C4-2B (cell line): ENCODE data around the gene NUP42.
"Not testable (repeated sequence)": the region's sequence is repeated elsewhere in the genome, so short reads cannot be mapped to it uniquely, and the experiment has no call there.

Experiments
- H3K27ac ChIP-seq: fragments of 450-650 bp; 2 replicates; pipeline ENCODE4 v1.5.1; 2017
- ZFX ChIP-seq: fragments of 450-650 bp; IDR thresholded peaks from 2 replicates; pipeline ENCODE4 v1.6.1; 2017
- TF ChIP-seq, protein P1 (sequence below): fragments of 450-650 bp; conservative IDR thresholded peaks from 2 replicates; pipeline ENCODE4 v1.5.1; 2017; ENCODE audit warnings: mild to moderate bottlenecking

Gene NUP42

DNA sequence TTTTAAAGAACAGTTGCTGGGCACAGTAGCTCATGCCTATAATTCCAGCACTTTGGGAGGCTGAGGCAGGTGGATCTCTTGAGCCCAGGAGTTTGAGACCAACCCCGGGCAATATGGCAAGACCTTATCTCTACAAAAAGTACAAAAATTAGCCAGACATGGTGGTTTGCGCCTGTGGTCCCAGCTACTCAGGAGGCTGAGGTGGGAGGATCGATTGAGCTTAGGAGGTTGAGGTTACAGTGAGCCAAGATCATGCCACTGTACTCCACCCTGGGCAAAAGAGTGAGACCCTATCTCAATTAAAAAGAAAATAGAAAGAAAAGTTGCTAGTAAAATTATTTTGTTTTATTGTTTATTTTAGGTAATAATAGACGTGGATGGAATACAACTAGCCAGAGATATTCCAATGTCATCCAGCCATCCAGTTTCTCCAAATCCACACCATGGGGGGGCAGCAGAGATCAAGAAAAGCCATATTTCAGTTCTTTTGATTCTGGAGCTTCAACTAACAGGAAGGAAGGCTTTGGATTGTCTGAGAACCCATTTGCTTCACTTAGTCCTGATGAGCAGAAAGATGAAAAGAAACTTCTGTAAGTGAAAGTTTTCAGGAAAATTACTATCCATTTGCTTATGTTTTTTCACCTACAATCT, 3.0 kb downstream of the NUP42 start:
- H3K27ac ChIP-seq, result no peak overlapping the region
- TF ChIP-seq, protein P1, sequence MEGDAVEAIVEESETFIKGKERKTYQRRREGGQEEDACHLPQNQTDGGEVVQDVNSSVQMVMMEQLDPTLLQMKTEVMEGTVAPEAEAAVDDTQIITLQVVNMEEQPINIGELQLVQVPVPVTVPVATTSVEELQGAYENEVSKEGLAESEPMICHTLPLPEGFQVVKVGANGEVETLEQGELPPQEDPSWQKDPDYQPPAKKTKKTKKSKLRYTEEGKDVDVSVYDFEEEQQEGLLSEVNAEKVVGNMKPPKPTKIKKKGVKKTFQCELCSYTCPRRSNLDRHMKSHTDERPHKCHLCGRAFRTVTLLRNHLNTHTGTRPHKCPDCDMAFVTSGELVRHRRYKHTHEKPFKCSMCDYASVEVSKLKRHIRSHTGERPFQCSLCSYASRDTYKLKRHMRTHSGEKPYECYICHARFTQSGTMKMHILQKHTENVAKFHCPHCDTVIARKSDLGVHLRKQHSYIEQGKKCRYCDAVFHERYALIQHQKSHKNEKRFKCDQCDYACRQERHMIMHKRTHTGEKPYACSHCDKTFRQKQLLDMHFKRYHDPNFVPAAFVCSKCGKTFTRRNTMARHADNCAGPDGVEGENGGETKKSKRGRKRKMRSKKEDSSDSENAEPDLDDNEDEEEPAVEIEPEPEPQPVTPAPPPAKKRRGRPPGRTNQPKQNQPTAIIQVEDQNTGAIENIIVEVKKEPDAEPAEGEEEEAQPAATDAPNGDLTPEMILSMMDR, result peak; percentile 72
- no peak for TF ChIP-seq ZFX

DNA sequence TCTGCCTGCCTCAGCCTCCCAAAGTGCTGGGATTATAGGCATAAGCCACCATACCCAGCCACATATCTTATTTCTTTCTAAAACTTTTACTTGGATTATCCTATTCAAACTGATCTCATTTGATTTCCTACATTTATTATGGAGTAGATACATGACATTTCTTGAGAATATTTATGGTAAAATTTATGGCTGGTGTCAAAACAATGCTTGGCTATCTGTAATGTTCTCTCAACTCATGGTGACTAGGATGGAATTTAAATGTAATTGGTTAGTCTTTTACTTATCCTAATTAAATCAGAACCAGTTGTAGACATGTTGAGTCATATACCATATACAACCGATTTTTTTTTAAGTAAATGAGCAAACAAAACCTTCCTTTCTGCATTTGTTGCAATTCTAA, 4.1 kb downstream of the NUP42 start:
- TF ChIP-seq, protein P1, result no peak
- no peak for TF ChIP-seq ZFX
- H3K27ac ChIP-seq, result no peak overlapping the region

DNA sequence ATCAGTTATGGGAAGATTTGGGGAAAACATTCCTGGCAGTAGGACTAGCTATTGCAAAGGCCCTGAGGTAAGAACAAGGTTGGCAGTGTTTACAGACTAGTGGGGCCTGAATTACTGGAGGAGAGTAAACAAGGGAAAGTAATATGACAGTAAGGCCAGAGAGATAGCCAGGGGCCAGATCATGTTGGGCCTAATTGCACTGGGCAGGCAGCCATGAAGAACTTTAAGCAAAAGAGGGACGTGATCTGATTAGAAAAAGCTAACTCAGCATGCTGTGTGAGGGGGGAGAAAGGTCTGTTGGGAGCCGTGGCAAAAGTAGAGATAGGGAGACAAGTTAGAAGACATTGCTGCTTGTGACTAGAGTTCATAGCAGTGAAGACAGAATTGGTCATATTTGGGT, 9.2 kb downstream of the NUP42 start:
- no peak for TF ChIP-seq ZFX
- TF ChIP-seq, protein P1, result no peak
- peak overlapping the region; percentile 37; the same call in 1 of the 2 replicates for H3K27ac ChIP-seq

DNA sequence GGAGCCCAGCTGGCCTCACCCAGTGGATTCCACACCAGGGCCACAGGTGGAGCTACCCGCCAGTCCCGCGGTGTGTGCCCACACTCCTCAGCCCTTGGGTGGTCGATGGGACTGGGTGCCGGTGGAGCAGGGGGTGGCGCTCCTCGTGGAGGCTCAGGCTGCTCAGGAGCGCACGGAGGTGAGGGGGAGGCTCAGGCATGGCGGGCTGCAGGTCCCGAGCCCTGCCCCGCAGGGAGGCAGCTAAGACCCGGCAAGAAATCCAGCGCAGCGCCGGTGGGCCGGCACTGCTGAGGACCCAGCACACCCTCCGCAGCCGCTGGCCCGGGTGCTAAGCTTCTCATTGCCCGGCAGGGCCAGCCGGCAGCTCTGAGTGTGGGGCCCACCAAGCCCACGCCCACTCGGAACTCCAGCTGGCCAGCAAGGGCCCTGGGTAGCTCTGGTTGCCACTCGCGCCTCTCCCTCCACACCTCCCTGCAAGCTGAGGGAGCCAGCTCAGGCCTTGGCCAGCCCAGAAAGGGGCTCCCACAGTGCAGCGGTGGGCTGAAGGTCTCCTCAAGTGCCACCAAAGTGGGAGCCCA, 11.9 kb downstream of the NUP42 start:
- H3K27ac ChIP-seq, result not testable (repeated sequence)

DNA sequence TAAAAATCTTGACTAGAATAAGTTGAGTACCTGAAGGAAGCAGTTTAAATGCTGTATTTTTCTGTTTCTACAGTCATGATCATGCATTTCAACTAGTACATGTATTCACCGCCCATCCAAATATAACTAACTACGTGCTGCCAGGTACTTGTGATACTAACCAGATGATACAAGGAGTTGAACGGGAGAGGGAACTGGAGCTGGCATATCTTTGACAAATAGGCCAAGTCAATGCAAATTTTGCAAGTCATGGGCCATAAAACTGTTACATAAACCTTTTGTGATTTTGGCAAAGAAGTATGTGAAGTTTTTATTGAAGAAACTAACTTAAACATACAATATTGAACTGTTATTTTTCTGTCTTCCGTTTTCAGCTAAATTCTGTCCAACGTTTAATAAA, 14.5 kb downstream of the NUP42 start:
- TF ChIP-seq, protein P1, result no peak
- no peak for TF ChIP-seq ZFX
- no peak overlapping the region for H3K27ac ChIP-seq

DNA sequence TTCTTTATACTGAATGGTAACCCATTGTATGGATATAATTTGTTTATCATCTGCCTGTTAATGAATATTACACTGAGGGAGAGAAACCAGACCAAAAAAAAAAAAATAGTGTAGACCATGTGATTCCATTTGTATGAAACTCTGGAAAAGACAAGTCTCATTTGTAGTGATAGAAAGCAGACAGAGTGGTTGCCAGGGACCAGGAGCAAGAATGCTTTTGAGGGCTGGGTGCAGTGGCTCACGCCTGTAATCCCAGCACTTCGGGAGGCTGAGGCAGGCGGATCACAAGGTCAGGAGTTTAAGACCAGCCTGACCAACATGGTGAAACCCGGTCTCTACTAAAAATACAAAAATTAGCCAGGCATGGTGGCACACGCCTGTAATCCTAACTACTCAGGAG, 15.9 kb downstream of the NUP42 start:
- H3K27ac ChIP-seq, result not testable (repeated sequence)

DNA sequence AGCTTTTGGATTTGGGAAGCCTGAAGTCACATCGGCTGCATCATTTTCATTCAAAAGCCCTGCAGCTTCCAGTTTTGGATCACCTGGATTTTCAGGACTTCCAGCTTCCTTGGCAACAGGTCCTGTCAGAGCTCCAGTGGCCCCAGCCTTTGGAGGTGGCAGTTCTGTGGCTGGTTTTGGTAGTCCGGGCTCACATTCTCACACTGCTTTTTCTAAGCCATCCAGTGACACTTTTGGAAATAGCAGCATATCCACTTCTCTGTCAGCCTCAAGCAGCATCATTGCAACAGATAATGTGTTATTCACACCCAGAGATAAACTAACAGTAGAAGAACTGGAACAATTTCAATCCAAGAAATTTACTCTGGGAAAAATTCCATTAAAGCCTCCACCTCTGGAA, 18.5 kb downstream of the NUP42 start:
- no peak for TF ChIP-seq ZFX
- TF ChIP-seq, protein P1, result no peak
- H3K27ac ChIP-seq, result no peak overlapping the region

DNA sequence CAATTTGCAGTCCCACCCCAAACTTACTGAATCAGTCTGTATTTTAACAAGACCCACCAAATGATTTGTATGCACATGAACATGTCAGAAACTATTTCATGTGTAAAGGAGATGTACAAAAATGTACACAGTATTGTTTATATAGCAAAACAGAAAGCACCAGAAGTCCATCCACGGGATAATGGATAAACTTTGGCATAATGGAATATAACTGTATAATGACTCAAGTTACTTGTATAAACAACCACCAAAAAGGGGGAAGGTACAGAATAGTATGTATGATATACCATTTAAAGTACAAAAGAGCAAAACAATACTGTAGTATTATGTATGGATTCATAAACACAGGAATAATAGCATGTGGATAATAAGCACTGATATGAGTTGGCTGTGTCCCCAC, 22.4 kb downstream of the NUP42 start:
- no peak overlapping the region for H3K27ac ChIP-seq
- TF ChIP-seq, protein P1, result no peak
- no peak for TF ChIP-seq ZFX
